HFF-Myc (cell line): ENCODE results near the gene IL1R1.

Source experiments
- DNase-seq: peaks from one replicate; pipeline ENCODE4 v3.0.0-alpha.2; 2011; ENCODE audit warnings: low read depth; ENCODE audit errors: extremely low read depth
- H3K4me3 ChIP-seq: replicated peaks from 2 replicates; pipeline ENCODE4 v1.5.1; 2011; ENCODE audit warnings: low read depth, mild to moderate bottlenecking, control low read depth, low read length
- CTCF ChIP-seq: IDR thresholded peaks from 2 replicates; pipeline ENCODE4 v1.5.1; 2012; ENCODE audit warnings: mild to moderate bottlenecking, low read depth, low read length, control low read depth; ENCODE audit errors: missing control alignments

IL1R1 gene

GRCh38 chr2:102140377-102140776, 2.2 kb upstream of the IL1R1 start:
- TF ChIP-seq CTCF, result no peak
- no peak overlapping the region for H3K4me3 ChIP-seq
- DNase-seq, result no peak

- H3K4me3 ChIP-seq, result peak overlapping the region; percentile 56
- peak; percentile 93 for DNase-seq
- TF ChIP-seq CTCF, result no peak
Measured at GRCh38 chr2:102141011-102141943, 1.3 kb upstream of the IL1R1 start.

DNA sequence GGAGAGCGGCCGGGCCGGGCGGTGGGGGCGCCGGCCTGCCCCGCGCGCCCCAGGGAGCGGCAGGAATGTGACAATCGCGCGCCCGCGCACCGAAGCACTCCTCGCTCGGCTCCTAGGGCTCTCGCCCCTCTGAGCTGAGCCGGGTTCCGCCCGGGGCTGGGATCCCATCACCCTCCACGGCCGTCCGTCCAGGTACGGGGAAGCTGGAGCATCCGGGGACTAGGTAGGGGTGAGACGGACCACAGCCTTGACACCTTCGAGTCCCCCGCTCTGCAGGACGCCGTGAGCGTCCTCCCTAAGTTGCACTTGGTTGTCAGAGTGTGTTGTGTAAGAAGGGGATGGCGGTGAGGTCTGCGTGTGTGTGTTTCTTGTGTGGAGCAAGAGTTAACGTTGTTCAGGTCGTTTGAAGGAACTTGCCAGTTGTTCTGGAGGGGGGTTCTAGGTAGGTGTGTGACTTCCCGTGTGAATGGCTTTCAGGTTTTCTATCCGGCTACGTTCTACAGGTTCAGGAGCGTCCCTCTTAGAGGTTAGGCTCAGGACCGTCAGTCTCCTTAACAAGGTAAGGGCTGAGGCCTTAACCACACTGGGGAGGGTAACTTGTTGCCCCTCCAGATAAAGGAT, 393 bp downstream of the IL1R1 start:
- H3K4me3 ChIP-seq, result peak overlapping the region; percentile 56
- no peak for TF ChIP-seq CTCF
- DNase-seq, result no peak

GRCh38 chr2:102143450-102143985, 972 bp downstream of the IL1R1 start:
- DNase-seq, result no peak
- TF ChIP-seq CTCF, result no peak
- H3K4me3 ChIP-seq, result peak overlapping the region; percentile 56

DNA sequence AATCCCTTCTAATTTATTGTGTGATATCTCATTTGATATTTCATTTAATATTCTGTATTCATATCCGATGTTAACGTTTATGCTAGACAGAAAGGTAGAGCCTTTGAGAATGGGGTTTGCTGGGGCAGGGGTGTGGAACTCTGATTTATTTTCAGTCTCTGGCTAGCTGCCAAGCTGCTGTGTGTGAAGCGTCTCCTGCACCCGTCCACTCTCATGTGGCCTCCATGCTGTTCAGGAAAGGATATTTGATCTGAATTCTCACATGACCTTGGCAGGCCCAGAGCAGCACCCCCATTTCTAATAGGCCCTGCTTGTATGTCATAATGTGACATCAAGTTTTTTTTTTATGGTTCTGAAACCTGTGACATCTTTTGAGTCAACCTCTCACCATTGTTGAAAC, 1.6 kb downstream of the IL1R1 start:
- peak overlapping the region; percentile 56; the same call in 1 of the 2 replicates for H3K4me3 ChIP-seq
- no peak for TF ChIP-seq CTCF
- no peak for DNase-seq

GRCh38 chr2:102145107-102145506, 2.6 kb downstream of the IL1R1 start:
- no peak overlapping the region for H3K4me3 ChIP-seq
- no peak for TF ChIP-seq CTCF
- DNase-seq, result no peak
